GM19395 (cell line): ENCODE data around the gene USO1.
"Not testable (repeated sequence)": the region's sequence is repeated elsewhere in the genome, so short reads cannot be mapped to it uniquely, and the experiment has no call there.

ENCODE experiments used
- ATAC-seq: cut with Tn5 transposase; IDR thresholded peaks from one replicate; pipeline ENCODE4 v1.9.1; 2021; ENCODE audit warnings: mild to moderate bottlenecking, moderate library complexity; ENCODE audit not compliant: unreplicated experiment

Gene USO1

GRCh38 chr4:75724066-75724866 is at the start of gene USO1:
TSS of gene USO1 (plus strand) at chr4:75724577. CDS start at chr4:75724820, 243 bp downstream.
- ATAC-seq: peak; percentile 87

GRCh38 chr4:75675004-75675531 is 49.3 kb upstream of the USO1 start:
- no peak for ATAC-seq

GRCh38 chr4:75678473-75678872 is 45.9 kb upstream of the USO1 start:
- ATAC-seq: no peak

GRCh38 chr4:75678965-75679364 is 45.4 kb upstream of the USO1 start:
- ATAC-seq: no peak

- no peak for ATAC-seq
Observed at GRCh38 chr4:75679876-75680575, 44.4 kb upstream of the USO1 start.

GRCh38 chr4:75683482-75684155 is 40.8 kb upstream of the USO1 start:
- ATAC-seq: no peak

GRCh38 chr4:75685546-75686189 is 38.7 kb upstream of the USO1 start:
- ATAC-seq: no peak

GRCh38 chr4:75686346-75686745 is 38.0 kb upstream of the USO1 start:
- ATAC-seq: no peak

- not testable (repeated sequence) for ATAC-seq
Observed at GRCh38 chr4:75687125-75687524, 37.3 kb upstream of the USO1 start.

- not testable (repeated sequence) for ATAC-seq
Observed at GRCh38 chr4:75692066-75692465, 32.3 kb upstream of the USO1 start.

GRCh38 chr4:75696071-75696470 is 28.3 kb upstream of the USO1 start:
- ATAC-seq: no peak

GRCh38 chr4:75696581-75696980 is 27.8 kb upstream of the USO1 start:
- ATAC-seq: no peak

GRCh38 chr4:75698162-75698962 is 26.0 kb upstream of the USO1 start:
- peak; percentile 95 for ATAC-seq

GRCh38 chr4:75698963-75699228 is 25.5 kb upstream of the USO1 start:
- peak; percentile 58 for ATAC-seq

- ATAC-seq: peak; percentile 7
Observed at GRCh38 chr4:75699299-75699698, 25.1 kb upstream of the USO1 start.

GRCh38 chr4:75702919-75703411 is 21.4 kb upstream of the USO1 start:
- no peak for ATAC-seq

GRCh38 chr4:75705198-75705977 is 19.0 kb upstream of the USO1 start:
- ATAC-seq: no peak

- ATAC-seq: peak; percentile 77
Observed at GRCh38 chr4:75708218-75708691, 16.1 kb upstream of the USO1 start.

GRCh38 chr4:75710246-75710645 is 14.1 kb upstream of the USO1 start:
- no peak for ATAC-seq
